ENCODE results near the gene INHA. TPM values are rescaled to one million over a fixed set of nuclear protein-coding genes. Genes with fewer than 3 reads are reported as not detected.

Gene INHA
- total RNA-seq, 1 experiment from 2014 or later, result 0.31 TPM

- H3K9ac ChIP-seq (ENCODE audit: extremely low read depth, insufficient read length, low read length), result no peak overlapping the region
- H3K23me2 ChIP-seq (ENCODE audit: insufficient read length, low read depth, low read length, poor library complexity, severe bottlenecking), result peaks cover 3% of the 10 kb centered on the region
- no peak overlapping the region for H2AFZ ChIP-seq (ENCODE audit: low read length)
- H3K79me2 ChIP-seq (ENCODE audit: insufficient read depth, low read length), result no peaks in the 10 kb centered on the region
- H4K8ac ChIP-seq (replicated peaks; ENCODE audit: insufficient read length, low read depth, low read length), result no peak overlapping the region
- H3K4me2 ChIP-seq (ENCODE audit: insufficient read depth, insufficient read length, low read length), result no peak overlapping the region
- H2BK15ac ChIP-seq (ENCODE audit: low read depth, low read length), result no peak overlapping the region
- no peak overlapping the region for H3T11ph ChIP-seq (ENCODE audit: low read length)
- Mint-ChIP-seq H3K27ac (no peak overlapping the region), H3K4me1 (peaks cover 24 to 30% of the 10 kb centered on the region in 2 experiments), H3K36me3 (ENCODE audit: insufficient read depth in 1 of 3, low read depth in 3 of 3) (no peaks in the 10 kb centered on the region), H3K27me3 (ENCODE audit: low read depth) (peaks cover 53% of the 10 kb centered on the region), H3K4me3 (no peak overlapping the region), H3K9me3 (no peaks in the 10 kb centered on the region; a peak in 2 of 5 replicates)
- H3K56ac ChIP-seq (ENCODE audit: insufficient read length, low read depth, low read length), result no peak overlapping the region
- H2BK120ac ChIP-seq (ENCODE audit: low read depth, low read length, poor library complexity, severe bottlenecking), result no peak overlapping the region
- no peak overlapping the region for H4K5ac ChIP-seq (ENCODE audit: insufficient read length, low read depth, low read length)
- no peak overlapping the region for H3K4ac ChIP-seq (ENCODE audit: low read depth, low read length)
- no peaks in the 10 kb centered on the region for H3K79me1 ChIP-seq (ENCODE audit: insufficient read depth, low read depth, low read length, poor library complexity, severe bottlenecking)
- H4K20me1 ChIP-seq (ENCODE audit: control insufficient read depth, insufficient read depth, insufficient read length), result no peaks in the 10 kb centered on the region
- no peak overlapping the region for H2BK5ac ChIP-seq (ENCODE audit: insufficient read length, low read length)
- no CpG with 5 or more reads among the region's 8 CpGs for WGBS (ENCODE audit: extremely low coverage, insufficient read length, low lambda C conversion rate)
- H3K9me3 ChIP-seq (ENCODE audit: control insufficient read depth, low read depth, low read length), result no peaks in the 10 kb centered on the region
- H3K4me1 ChIP-seq (ENCODE audit: insufficient read depth, low read length), result no peaks in the 10 kb centered on the region
- no peak overlapping the region for H3K27ac ChIP-seq (ENCODE audit: insufficient read length, low read depth, low read length)
- H2AK5ac ChIP-seq (ENCODE audit: insufficient read length, low read length), result no peak overlapping the region
- no peak for TF ChIP-seq CTCF (conservative IDR thresholded peaks at IDR 0.05)
- H4K91ac ChIP-seq (ENCODE audit: insufficient read length, low read depth, low read length), result no peak overlapping the region
- H3K27me3 ChIP-seq (ENCODE audit: insufficient read depth, low read length), result no peaks in the 10 kb centered on the region; the same call in 1 of the 2 replicates
- H3K23ac ChIP-seq (ENCODE audit: insufficient read length, low read depth, low read length), result no peak overlapping the region
- no peak overlapping the region for H2BK12ac ChIP-seq (ENCODE audit: insufficient read length, low read depth, low read length)
- H3K14ac ChIP-seq (ENCODE audit: insufficient read depth, low read length), result no peak overlapping the region
- no peak overlapping the region for H2BK20ac ChIP-seq (ENCODE audit: low read depth, low read length, poor library complexity, severe bottlenecking)
- H3K18ac ChIP-seq (ENCODE audit: insufficient read length, low read depth, low read length), result no peak overlapping the region
- DNase-seq, result no peak
These were observed 39.8 kb upstream of the INHA start for GRCh38 chr2:219532378-219532649.
